Measurements from ENCODE around the gene CST7.

CST7 gene

GRCh38 chr20:24954566-24954965 is 5.5 kb downstream of the CST7 start:
- no peak for DNase-seq (ENCODE audit: extremely low spot score)
- ChIA-PET CTCF (interaction anchor here (0.9 to 1.8 kb wide), 2 partner anchors 12 to 37 kb away, joined by 3 to 6 read pairs; no protein-coding TSS in a partner anchor), POLR2A (no interaction called here)
- TF ChIP-seq CTCF (IDR thresholded peaks at IDR 0.05; ENCODE audit: control extremely low read depth, extremely low read depth, low read depth, missing control alignments): no peak

- CTCF ChIA-PET: interaction anchor here (1.1 to 1.8 kb wide), 2 partner anchors 10 to 12 kb away, joined by 3 to 6 read pairs; no protein-coding TSS in a partner anchor
- POLR2A ChIA-PET: no interaction called here
- DNase-seq (ENCODE audit: extremely low spot score): peak; percentile 49
These were observed 6.0 kb downstream of the CST7 start for GRCh38 chr20:24955045-24955444.

GRCh38 chr20:24956001-24956841 is 7.2 kb downstream of the CST7 start:
- CTCF ChIA-PET: interaction anchor here (1.1 to 1.8 kb wide), 2 partner anchors 8 to 10 kb away, joined by 3 to 6 read pairs; no protein-coding TSS in a partner anchor
- TF ChIP-seq CTCF (IDR thresholded peaks at IDR 0.05; ENCODE audit: control extremely low read depth, extremely low read depth, low read depth, missing control alignments): no peak
- DNase-seq (ENCODE audit: extremely low spot score): no peak
- POLR2A ChIA-PET: no interaction called here

More at GRCh38 chr20:24955045-24955444, 6.0 kb downstream of the CST7 start:
- no peak for TF ChIP-seq CTCF (IDR thresholded peaks at IDR 0.05; ENCODE audit: control extremely low read depth, extremely low read depth, low read depth, missing control alignments)

- no peak for DNase-seq (ENCODE audit: extremely low spot score)
- TF ChIP-seq CTCF (IDR thresholded peaks at IDR 0.05; ENCODE audit: control extremely low read depth, extremely low read depth, low read depth, missing control alignments): no peak
- ChIA-PET POLR2A (no interaction called here), CTCF (no interaction called here)
These were observed 8.4 kb downstream of the CST7 start for GRCh38 chr20:24957326-24958016.

GRCh38 chr20:24958506-24959385 is 9.7 kb downstream of the CST7 start:
- no peak for DNase-seq (ENCODE audit: extremely low spot score)
- ChIA-PET POLR2A (no interaction called here), CTCF (interaction anchor here (1.0 kb wide), 1 partner anchor 36 kb away, joined by 3 read pairs; no protein-coding TSS in a partner anchor)
- TF ChIP-seq CTCF (IDR thresholded peaks at IDR 0.05; ENCODE audit: control extremely low read depth, extremely low read depth, low read depth, missing control alignments): no peak
